Pancreas (tissue), 10 donors: Measurements from ENCODE around the gene PDLIM7. TPM values are rescaled to one million over a fixed set of nuclear protein-coding genes. Genes with fewer than 3 reads are reported as not detected.

Experiments
- ATAC-seq, 4 donors: fragments of 200-7000 bp; cut with Tn5 transposase; one replicate each; pipeline versions ENCODE4 v1.8.0 to v1.9.1; 2020; ENCODE audit warnings: mild to moderate bottlenecking in 4 of 4, moderate library complexity in 4 of 4
- DNase-seq, 6 donors: peaks; one replicate each; pipeline ENCODE4 v3.0.0-alpha.2; 2020
- FAIRE-seq: peaks from 2 replicates; lab custom pipeline; 2012; peaks lifted over from hg19 to GRCh38; lab: Jason Lieb, UNC
- H3K27ac ChIP-seq, 4 donors: fragments of 200-600 bp; sonication (generic); 1 replicate in 3 of 4; 2 replicates in 1 of 4; pipeline versions ENCODE4 v1.5.0 to v1.8.0; 2020
- H3K27me3 ChIP-seq, 4 donors: fragments of 200-600 bp; one replicate each; pipeline ENCODE4 v1.8.0; 2021
- H3K36me3 ChIP-seq, 3 donors: fragments of 200-600 bp; sonication (generic) in 1 of 3; one replicate each; pipeline versions ENCODE4 v1.5.0 to v1.8.0; 2020 to 2021
- H3K4me1 ChIP-seq, 3 donors: fragments of 200-600 bp; one replicate each; pipeline ENCODE4 v1.8.0; 2021
- H3K4me3 ChIP-seq, 4 donors: fragments of 200-600 bp; sonication (generic) in 2 of 4; one replicate each; pipeline versions ENCODE4 v1.5.0 to v1.8.0; 2020 to 2021
- H3K9me3 ChIP-seq, 4 donors: fragments of 200-600 bp; one replicate each; pipeline ENCODE4 v1.8.0; 2021
- WGBS, 2 donors: extraction: QIAGEN DNeasy Blood & Tissue Kit; methylation state at CpG; one replicate each; pipeline ENCODE4 v1.1.7; 2013; 5-methylcytosine and 5-hydroxymethylcytosine counted together
- intact Hi-C, 3 donors: fragments of 100-400 bp; cut with DNase I; formaldehyde crosslinking; loops; one replicate each; pipeline versions ENCODE4 v1.11.1 to v1.14.2; 2022
- polyA plus RNA-seq, 2 donors: library from polyadenylated mRNA; stranded (reverse); fragments of 200-250 nt; gene quantifications; one replicate each; pipeline ENCODE4 v1.2.3, GENCODE V29; 2013
- total RNA-seq, 6 donors: library from RNA; stranded (reverse); fragmentation: NEBNext Ultra II Directional in 4 of 6; extraction: Animal tissue kit (Norgen Biotek cat#: 25700) in 4 of 6; gene quantifications; one replicate each; pipeline versions ENCODE4 v1.2.1 to v1.2.4, GENCODE V29; 2021 to 2023
- TF ChIP-seq, protein P1 (sequence below), 4 donors: fragments of 200-600 bp; sonication (generic) in 3 of 4; IDR thresholded peaks; one replicate each; pipeline versions ENCODE4 v1.5.0 to v1.8.0; 2021; ENCODE audit warnings: antibody characterized with exemption in 4 of 4
- donor health status: healthy with polysubstance abuse.
- donor health status: DM: no; HTN: no; CAD: no; lungs with moderate emphysema.
- donor health status: DM: no; HTN: no; CAD: no.
- donor health status: control.
- donor health status: control.
- donor health status: Bipolar disorder and iron deficiency.
- donor health status: DM: yes; HTN: yes; CAD: no.
- donor health status: DM: no; HTN: no; CAD: no.
- donor health status: DM: no; HTN: no; CAD: no.
- donor health status: DM: yes; HTN: yes; CAD: no.

The PDLIM7 gene
- total and polyA plus RNA-seq, 8 donors = 3.9 to 39.9 (median 11.2) TPM

DNA sequence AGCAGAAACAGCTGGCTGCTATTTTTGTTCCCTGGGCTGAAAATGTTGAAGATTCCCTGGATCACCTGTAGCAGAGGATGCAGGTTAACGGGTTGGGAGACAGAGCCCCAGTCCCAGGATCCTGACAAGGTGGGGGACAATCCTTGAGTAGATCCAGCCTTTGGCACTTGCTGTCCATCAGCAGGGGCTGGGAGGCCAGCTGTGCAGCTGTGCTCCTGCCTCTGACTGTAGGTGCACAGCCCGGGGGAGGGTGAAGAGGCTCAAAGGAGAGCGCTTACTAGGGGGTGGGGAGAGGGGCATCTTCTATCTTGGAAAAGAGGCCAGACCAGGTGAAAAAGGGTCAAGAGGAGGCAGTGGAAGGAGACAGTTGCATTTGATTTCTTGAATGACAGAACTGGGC is 22.9 kb upstream of the PDLIM7 start:
- ATAC-seq = no peak
- Histone ChIP-seq H3K4me1 (peaks cover 0 to 9% (median 4%) of the 10 kb centered on the region in 3 donors), H3K36me3 (peaks cover 0 to 32% (median 3%) of the 10 kb centered on the region in 3 donors), H3K27ac (no peak overlapping the region), H3K27me3 (no peaks in the 10 kb centered on the region), H3K9me3 (no peaks in the 10 kb centered on the region), H3K4me3 (no peak overlapping the region)
- WGBS, 2 donors = 87 to 90% methylated on average over 3 of the region's 3 CpGs
- TF ChIP-seq, protein P1, sequence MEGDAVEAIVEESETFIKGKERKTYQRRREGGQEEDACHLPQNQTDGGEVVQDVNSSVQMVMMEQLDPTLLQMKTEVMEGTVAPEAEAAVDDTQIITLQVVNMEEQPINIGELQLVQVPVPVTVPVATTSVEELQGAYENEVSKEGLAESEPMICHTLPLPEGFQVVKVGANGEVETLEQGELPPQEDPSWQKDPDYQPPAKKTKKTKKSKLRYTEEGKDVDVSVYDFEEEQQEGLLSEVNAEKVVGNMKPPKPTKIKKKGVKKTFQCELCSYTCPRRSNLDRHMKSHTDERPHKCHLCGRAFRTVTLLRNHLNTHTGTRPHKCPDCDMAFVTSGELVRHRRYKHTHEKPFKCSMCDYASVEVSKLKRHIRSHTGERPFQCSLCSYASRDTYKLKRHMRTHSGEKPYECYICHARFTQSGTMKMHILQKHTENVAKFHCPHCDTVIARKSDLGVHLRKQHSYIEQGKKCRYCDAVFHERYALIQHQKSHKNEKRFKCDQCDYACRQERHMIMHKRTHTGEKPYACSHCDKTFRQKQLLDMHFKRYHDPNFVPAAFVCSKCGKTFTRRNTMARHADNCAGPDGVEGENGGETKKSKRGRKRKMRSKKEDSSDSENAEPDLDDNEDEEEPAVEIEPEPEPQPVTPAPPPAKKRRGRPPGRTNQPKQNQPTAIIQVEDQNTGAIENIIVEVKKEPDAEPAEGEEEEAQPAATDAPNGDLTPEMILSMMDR (IDR thresholded peaks at IDR 0.05) = no peak
- intact Hi-C loops = no loop called here
- no peak for FAIRE-seq
- DNase-seq = peak in 1 of 6 donors; percentile 34

DNA sequence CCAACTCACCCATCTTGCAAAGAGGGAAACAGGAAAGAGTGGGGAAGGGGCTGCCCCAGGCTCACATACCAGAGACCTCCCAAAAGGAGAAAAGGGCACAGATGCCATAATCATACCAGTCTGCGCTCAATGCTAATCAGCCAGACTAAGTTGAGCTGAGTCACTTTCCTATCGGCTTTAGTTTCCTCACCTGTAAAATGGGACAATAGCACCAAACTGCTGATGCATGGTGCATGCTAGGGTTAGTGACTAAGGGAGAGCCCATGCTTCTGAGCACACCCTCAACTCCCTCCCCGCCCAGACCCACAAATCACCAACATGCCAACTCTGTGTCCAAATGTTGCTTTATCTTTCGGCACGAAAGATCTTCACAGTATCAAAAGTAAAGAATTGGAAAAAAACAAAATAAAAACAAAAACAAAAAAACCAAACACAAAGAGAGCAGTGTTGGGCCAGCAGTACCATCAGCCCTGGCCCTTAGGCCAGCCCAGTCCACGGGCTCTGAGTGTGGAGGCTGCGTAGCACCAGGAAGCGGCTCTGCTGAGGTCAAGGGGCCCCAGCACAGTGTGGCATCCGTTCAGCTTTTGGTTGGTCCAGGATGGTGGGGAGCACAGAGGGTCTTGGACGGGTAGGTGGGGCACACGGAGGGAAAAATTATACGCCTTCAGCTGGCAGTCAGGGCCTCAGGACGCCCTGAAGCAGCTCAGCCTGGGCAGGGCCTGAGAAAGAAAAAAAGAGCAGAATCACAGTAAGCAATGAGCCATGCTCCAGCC is 22.2 kb upstream of the PDLIM7 start:
- TF ChIP-seq, protein P1 (IDR thresholded peaks at IDR 0.05) = no peak
- H3K9me3 ChIP-seq = no peaks in the 10 kb centered on the region
- ATAC-seq (no peak), DNase-seq (peak in 1 of 6 donors; percentile 27), FAIRE-seq (no peak)
- 80 to 83% methylated on average over 13 of the region's 13 CpGs for WGBS, 2 donors
- peaks cover 0 to 26% (median 3%) of the 10 kb centered on the region in 3 donors for H3K36me3 ChIP-seq
- intact Hi-C loops = no loop called here
- no peaks in the 10 kb centered on the region for H3K27me3 ChIP-seq
- H3K4me1 ChIP-seq = peaks cover 0 to 11% (median 4%) of the 10 kb centered on the region in 3 donors
- no peak overlapping the region for H3K27ac ChIP-seq
- no peak overlapping the region for H3K4me3 ChIP-seq

DNA sequence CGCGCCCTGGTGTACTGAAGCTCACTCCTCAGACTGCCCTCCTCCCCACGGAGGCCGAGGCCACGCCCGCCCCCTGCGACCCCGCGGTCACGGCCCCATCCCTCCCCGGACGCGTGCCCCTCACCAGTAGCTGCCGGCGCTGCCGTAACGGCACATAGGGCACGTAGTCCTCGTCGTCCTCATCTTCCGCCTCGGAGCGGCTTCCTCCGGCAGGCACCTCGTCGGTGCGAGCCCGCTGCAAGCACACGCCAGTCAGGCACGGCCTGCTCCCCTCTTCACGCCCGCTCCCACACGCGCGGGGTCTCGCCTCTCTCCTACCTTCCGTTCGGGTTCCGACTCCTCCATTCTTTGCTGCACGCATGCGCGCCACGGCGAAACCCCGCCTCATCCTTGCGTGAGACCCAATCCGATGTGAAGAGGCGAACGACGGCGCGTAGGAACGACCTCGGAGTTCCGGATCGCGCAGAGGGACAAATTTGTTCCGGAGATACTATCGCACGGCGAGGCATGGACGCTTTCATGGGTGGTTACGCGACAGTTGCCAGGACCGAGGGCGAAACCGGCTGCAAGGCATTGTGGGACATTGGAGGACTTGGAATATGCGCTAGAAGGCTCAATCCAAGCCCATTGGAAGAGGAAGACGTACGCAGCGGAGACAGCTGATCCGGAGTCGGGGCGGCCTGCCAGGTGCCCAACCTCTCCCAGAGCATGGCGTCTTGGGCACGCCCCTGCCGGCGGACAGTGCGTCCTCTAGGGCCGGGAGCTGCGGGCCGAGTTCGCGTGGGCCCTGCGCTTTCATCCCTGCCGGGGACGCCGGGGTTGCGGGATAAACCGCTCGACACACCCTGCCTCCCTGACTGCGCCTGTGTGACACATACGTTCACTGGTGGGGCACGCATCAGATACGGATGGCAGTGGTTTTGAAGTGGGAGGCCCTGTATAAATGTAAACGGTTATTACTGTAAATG is 19.5 kb upstream of the PDLIM7 start, which contains the start of gene DDX41:
Gene DDX41 (minus strand): TSS at position 361 of the 968 bp plus-strand sequence. CDS start 16 bp downstream, at position 345.
- Histone ChIP-seq H3K27me3 (no peaks in the 10 kb centered on the region), H3K4me3 (peak within 1 kb of the TSS; percentile 65 to 98 (median 81)), H3K9me3 (no peaks in the 10 kb centered on the region), H3K4me1 (peaks cover 0 to 11% (median 4%) of the 10 kb centered on the region in 3 donors), H3K36me3 (peaks cover 0 to 28% (median 15%) of the 10 kb centered on the region in 3 donors), H3K27ac (peak within 1 kb of the TSS; percentile 50 to 79 (median 68))
- peak; percentile 96 for FAIRE-seq
- intact Hi-C loops = no loop called here
- peak; percentile 92 to 96 (median 95) for ATAC-seq
- TF ChIP-seq, protein P1 (IDR thresholded peaks at IDR 0.05) = no peak
- 0% methylated on average over 95 to 96 of the region's 96 CpGs for whole genome bisulfite sequencing, 2 donors
- peak; percentile 96 to 99 (median 97) for DNase-seq

- no peak for DNase-seq
- peaks cover 0 to 25% (median 16%) of the 10 kb centered on the region in 3 donors for H3K36me3 ChIP-seq
Measured at GRCh38 chr5:177515580-177515979, 18.2 kb upstream of the PDLIM7 start.

More at GRCh38 chr5:177515580-177515979, 18.2 kb upstream of the PDLIM7 start:
- H3K9me3 ChIP-seq = no peaks in the 10 kb centered on the region
- intact Hi-C loops = no loop called here
- TF ChIP-seq, protein P1 (IDR thresholded peaks at IDR 0.05) = no peak
- 84 to 89% methylated on average over 7 of the region's 7 CpGs for WGBS, 2 donors
- H3K4me1 ChIP-seq = peaks cover 0 to 11% (median 4%) of the 10 kb centered on the region in 3 donors
- ATAC-seq (no peak), FAIRE-seq (no peak)
- no peaks in the 10 kb centered on the region for H3K27me3 ChIP-seq
- no peak overlapping the region for H3K27ac ChIP-seq
- peak overlapping the region in 1 of 4 donors; percentile 77 for H3K4me3 ChIP-seq
